HCT116 (cell line): ENCODE results near the gene LCOR. TPM values are rescaled to one million over a fixed set of nuclear protein-coding genes. Genes with fewer than 3 reads are reported as not detected.

Experiments
- ATAC-seq: fragments of 200-7000 bp; cut with Tn5 transposase; 2 replicates; pipeline ENCODE4 v1.9.1; 2020; ENCODE audit warnings: mild to moderate bottlenecking, moderate library complexity
- BruUV-seq: library from RNA; stranded (reverse); fragments of 400-500 nt; replicated peaks from 2 replicates; lab custom pipeline; 2021; lab: Mats Ljungman, UMichigan
- CTCF ChIA-PET: fragments of 300-600 bp; sonication (Branson Sonifier 250); formaldehyde crosslinking; loops from one replicate; lab custom pipeline; 2021; ENCODE audit warnings: antibody characterized with exemption; lab: Charles Lee
- POLR2A ChIA-PET: fragments of 300-600, 350-600 bp; sonication (Branson Sonifier 250); formaldehyde crosslinking; loops from one replicate; lab custom pipeline; 2021; ENCODE audit warnings: antibody characterized with exemption; lab: Charles Lee
- RAD21 ChIA-PET, 2 experiments: fragments of 300-600 bp; sonication (Branson Sonifier 250); formaldehyde crosslinking; loops; one replicate each; lab custom pipeline; 2023; ENCODE audit warnings: low total read pairs in 2 of 2; ENCODE audit not compliant: uncharacterized antibody in 2 of 2, unreplicated experiment in 2 of 2, low non-redundant PET in 1 of 2; lab: Charles Lee
- DNase-seq: peaks from one replicate; pipeline ENCODE4 v3.0.0-alpha.2; 2010; ENCODE audit warnings: low read depth, low spot score
- H2AFZ ChIP-seq: fragments of 200-600 bp; shearing (Covaris generic), sonication (generic); 2 replicates; pipeline ENCODE4 v1.6.1; 2017; ENCODE audit warnings: low read depth, mixed run types, mixed read lengths, antibody characterized with exemption, low read length; ENCODE audit not compliant: poor library complexity, severe bottlenecking
- H3K27ac ChIP-seq: 2 replicates; pipeline ENCODE4 v1.5.1; 2012; ENCODE audit warnings: low read depth, low read length
- H3K27me3 ChIP-seq: fragments of 200-600 bp; sonication (generic); 2 replicates; pipeline ENCODE4 v1.6.1; 2016; ENCODE audit warnings: mixed run types, low read length, mixed read lengths; ENCODE audit not compliant: insufficient read depth
- H3K36me3 ChIP-seq, 2 experiments: fragments of 200-500 bp in 1 of 2; fragments of 200-600 bp in 1 of 2; sonication (Bioruptor generic) in 1 of 2; sonication (generic) in 1 of 2; 2 replicates each; pipeline versions ENCODE4 v1.5.1 to v1.6.1; 2014 to 2016; ENCODE audit warnings: low read length in 2 of 2, inconsistent platforms in 1 of 2, mixed read lengths in 1 of 2, mixed run types in 1 of 2; ENCODE audit not compliant: insufficient read depth in 2 of 2, control insufficient read depth in 1 of 2
- H3K4me1 ChIP-seq, 2 experiments: fragments of 200-600 bp in 1 of 2; sonication (generic) in 1 of 2; 2 replicates each; pipeline versions ENCODE4 v1.5.1 to v1.6.1; 2012 to 2017; ENCODE audit warnings: low read length in 2 of 2, inconsistent platforms in 1 of 2, mild to moderate bottlenecking in 1 of 2, mixed read lengths in 1 of 2, mixed run types in 1 of 2, moderate library complexity in 1 of 2; ENCODE audit not compliant: insufficient read depth in 2 of 2, control insufficient read depth in 1 of 2
- H3K4me2 ChIP-seq: fragments of 200-600 bp; sonication (generic); 2 replicates; pipeline ENCODE4 v1.6.1; 2017; ENCODE audit warnings: mixed run types, low read length, mixed read lengths
- H3K4me3 ChIP-seq, 2 experiments: fragments of 200-600 bp in 1 of 2; sonication (generic) in 1 of 2; replicated peaks in 1 of 2; 2 replicates each; pipeline ENCODE4 v1.5.1; 2011 to 2016; ENCODE audit warnings: low read length in 2 of 2, control low read depth in 1 of 2, low read depth in 1 of 2, mild to moderate bottlenecking in 1 of 2, mixed read lengths in 1 of 2, mixed run types in 1 of 2
- H3K79me2 ChIP-seq: fragments of 200-600 bp; sonication (generic); 2 replicates; pipeline ENCODE4 v1.6.1; 2017; ENCODE audit warnings: mild to moderate bottlenecking, mixed run types, low read length, moderate library complexity, mixed read lengths; ENCODE audit not compliant: insufficient read depth
- H3K9ac ChIP-seq: fragments of 200-600 bp; sonication (generic); 2 replicates; pipeline ENCODE4 v1.6.1; 2016; ENCODE audit warnings: low read length, mixed read lengths
- H3K9me2 ChIP-seq: fragments of 200-600 bp; sonication (generic), shearing (Covaris generic); 2 replicates; pipeline ENCODE4 v1.6.1; 2017; ENCODE audit warnings: mixed run types, mild to moderate bottlenecking, moderate library complexity; ENCODE audit not compliant: insufficient read depth
- H3K9me3 ChIP-seq, 2 experiments: fragments of 200-500 bp in 1 of 2; fragments of 200-600 bp in 1 of 2; sonication (Bioruptor generic) in 1 of 2; sonication (generic) in 1 of 2; 2 replicates each; pipeline ENCODE4 v1.6.1; 2014 to 2017; ENCODE audit warnings: low read length in 2 of 2, mixed read lengths in 2 of 2, inconsistent platforms in 1 of 2, low read depth in 1 of 2, mild to moderate bottlenecking in 1 of 2, mixed run types in 1 of 2, moderate library complexity in 1 of 2; ENCODE audit not compliant: control insufficient read depth in 1 of 2, insufficient read depth in 1 of 2
- H4K20me1 ChIP-seq: fragments of 200-600 bp; sonication (generic), shearing (Covaris generic); 2 replicates; pipeline ENCODE4 v1.6.1; 2017; ENCODE audit warnings: mixed run types, mild to moderate bottlenecking, moderate library complexity; ENCODE audit not compliant: insufficient read depth
- EGR1 ChIP-seq: IDR thresholded peaks from 2 replicates; pipeline ENCODE4 v1.6.1; 2012; ENCODE audit warnings: low read depth
- JUND ChIP-seq: IDR thresholded peaks from 2 replicates; pipeline ENCODE4 v1.6.1; 2012
- SRF ChIP-seq: IDR thresholded peaks from 2 replicates; pipeline ENCODE4 v1.6.1; 2012; ENCODE audit warnings: low read depth
- TCF7L2 ChIP-seq: IDR thresholded peaks from 2 replicates; pipeline ENCODE4 v1.7.0; 2011; ENCODE audit warnings: borderline replicate concordance, inconsistent platforms; ENCODE audit not compliant: insufficient read depth, insufficient read length; ENCODE audit errors: extremely low read depth
- intact Hi-C: fragments of 100-400 bp; cut with micrococcal nuclease; formaldehyde crosslinking; loops from 2 replicates; pipeline ENCODE4 v1.10.0; 2022
- total RNA-seq: library from RNA; stranded (reverse); gene quantifications from one replicate; pipeline ENCODE4 v1.2.1, GENCODE V29; 2021; ENCODE audit not compliant: unreplicated experiment
- TF ChIP-seq, protein P1 (sequence below): IDR thresholded peaks from 2 replicates; pipeline ENCODE4 v1.6.1; 2012; ENCODE audit warnings: low read depth
- TF ChIP-seq, protein P2 (sequence below), 3 experiments: fragments of 200-600 bp in 1 of 3; sonication (generic) in 1 of 3; IDR thresholded peaks in 2 of 3; conservative IDR thresholded peaks in 1 of 3; 2 replicates each; pipeline ENCODE4 v1.5.1; 2012 to 2017; ENCODE audit warnings: low read depth in 2 of 3, low read length in 2 of 3, antibody characterized with exemption in 1 of 3, borderline replicate concordance in 1 of 3, control low read depth in 1 of 3, mild to moderate bottlenecking in 1 of 3, mixed read lengths in 1 of 3, mixed run types in 1 of 3, moderate library complexity in 1 of 3; ENCODE audit not compliant: insufficient read depth in 1 of 3
- TF ChIP-seq, protein P3 (sequence below): IDR thresholded peaks from 2 replicates; pipeline ENCODE4 v1.6.1; 2012
- TF ChIP-seq, protein P4 (sequence below): IDR thresholded peaks from 2 replicates; pipeline ENCODE4 v1.6.1; 2012
- TF ChIP-seq, protein P5 (sequence below): IDR thresholded peaks from 2 replicates; pipeline ENCODE4 v1.6.1; 2011; ENCODE audit warnings: mild to moderate bottlenecking, low read length, moderate library complexity; ENCODE audit not compliant: insufficient replicate concordance; ENCODE audit errors: extremely low read depth

LCOR gene
- total RNA-seq, 1 experiment from 2014 or later = 59.9 TPM

DNA sequence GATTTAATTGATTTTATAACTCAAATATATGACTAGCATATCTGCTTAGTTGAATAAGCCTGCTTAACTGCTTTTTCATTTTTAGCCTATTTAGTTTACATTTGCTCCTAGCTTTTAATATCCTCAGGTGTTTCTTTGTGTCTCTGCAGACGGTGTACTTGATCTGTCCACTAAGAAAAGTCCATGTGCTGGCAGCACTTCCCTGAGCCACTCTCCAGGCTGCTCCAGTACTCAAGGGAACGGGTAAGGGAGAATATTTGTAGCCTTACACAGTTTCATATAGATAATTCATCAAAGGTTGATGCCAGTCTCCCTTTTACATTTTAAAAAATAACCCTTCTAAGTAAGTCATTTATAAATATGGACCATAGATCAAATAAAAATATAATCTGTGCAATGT, 119.9 kb downstream of the LCOR start:
- Histone ChIP-seq H3K27ac (no peak overlapping the region), H2AFZ (no peak overlapping the region), H4K20me1 (no peaks in the 10 kb centered on the region; the same call in 1 of the 2 replicates), H3K9ac (no peak overlapping the region), H3K4me3 (no peak overlapping the region), H3K4me1 (no peaks in the 10 kb centered on the region), H3K79me2 (no peaks in the 10 kb centered on the region), H3K36me3 (peaks cover 0 to 10% of the 10 kb centered on the region in 2 experiments; a peak in 3 of 4 replicates)
- ATAC-seq (no peak), DNase-seq (no peak)
- ChIA-PET CTCF (interaction anchor here (1.6 kb wide), 1 partner anchor 73 kb away, joined by 4 read pairs; no protein-coding TSS in a partner anchor), RAD21 (no interaction called here)
- no TSS peak for BruUV-seq
- TF ChIP-seq, protein P1, sequence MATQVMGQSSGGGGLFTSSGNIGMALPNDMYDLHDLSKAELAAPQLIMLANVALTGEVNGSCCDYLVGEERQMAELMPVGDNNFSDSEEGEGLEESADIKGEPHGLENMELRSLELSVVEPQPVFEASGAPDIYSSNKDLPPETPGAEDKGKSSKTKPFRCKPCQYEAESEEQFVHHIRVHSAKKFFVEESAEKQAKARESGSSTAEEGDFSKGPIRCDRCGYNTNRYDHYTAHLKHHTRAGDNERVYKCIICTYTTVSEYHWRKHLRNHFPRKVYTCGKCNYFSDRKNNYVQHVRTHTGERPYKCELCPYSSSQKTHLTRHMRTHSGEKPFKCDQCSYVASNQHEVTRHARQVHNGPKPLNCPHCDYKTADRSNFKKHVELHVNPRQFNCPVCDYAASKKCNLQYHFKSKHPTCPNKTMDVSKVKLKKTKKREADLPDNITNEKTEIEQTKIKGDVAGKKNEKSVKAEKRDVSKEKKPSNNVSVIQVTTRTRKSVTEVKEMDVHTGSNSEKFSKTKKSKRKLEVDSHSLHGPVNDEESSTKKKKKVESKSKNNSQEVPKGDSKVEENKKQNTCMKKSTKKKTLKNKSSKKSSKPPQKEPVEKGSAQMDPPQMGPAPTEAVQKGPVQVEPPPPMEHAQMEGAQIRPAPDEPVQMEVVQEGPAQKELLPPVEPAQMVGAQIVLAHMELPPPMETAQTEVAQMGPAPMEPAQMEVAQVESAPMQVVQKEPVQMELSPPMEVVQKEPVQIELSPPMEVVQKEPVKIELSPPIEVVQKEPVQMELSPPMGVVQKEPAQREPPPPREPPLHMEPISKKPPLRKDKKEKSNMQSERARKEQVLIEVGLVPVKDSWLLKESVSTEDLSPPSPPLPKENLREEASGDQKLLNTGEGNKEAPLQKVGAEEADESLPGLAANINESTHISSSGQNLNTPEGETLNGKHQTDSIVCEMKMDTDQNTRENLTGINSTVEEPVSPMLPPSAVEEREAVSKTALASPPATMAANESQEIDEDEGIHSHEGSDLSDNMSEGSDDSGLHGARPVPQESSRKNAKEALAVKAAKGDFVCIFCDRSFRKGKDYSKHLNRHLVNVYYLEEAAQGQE = no peak
- TF ChIP-seq, protein P2, sequence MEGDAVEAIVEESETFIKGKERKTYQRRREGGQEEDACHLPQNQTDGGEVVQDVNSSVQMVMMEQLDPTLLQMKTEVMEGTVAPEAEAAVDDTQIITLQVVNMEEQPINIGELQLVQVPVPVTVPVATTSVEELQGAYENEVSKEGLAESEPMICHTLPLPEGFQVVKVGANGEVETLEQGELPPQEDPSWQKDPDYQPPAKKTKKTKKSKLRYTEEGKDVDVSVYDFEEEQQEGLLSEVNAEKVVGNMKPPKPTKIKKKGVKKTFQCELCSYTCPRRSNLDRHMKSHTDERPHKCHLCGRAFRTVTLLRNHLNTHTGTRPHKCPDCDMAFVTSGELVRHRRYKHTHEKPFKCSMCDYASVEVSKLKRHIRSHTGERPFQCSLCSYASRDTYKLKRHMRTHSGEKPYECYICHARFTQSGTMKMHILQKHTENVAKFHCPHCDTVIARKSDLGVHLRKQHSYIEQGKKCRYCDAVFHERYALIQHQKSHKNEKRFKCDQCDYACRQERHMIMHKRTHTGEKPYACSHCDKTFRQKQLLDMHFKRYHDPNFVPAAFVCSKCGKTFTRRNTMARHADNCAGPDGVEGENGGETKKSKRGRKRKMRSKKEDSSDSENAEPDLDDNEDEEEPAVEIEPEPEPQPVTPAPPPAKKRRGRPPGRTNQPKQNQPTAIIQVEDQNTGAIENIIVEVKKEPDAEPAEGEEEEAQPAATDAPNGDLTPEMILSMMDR (IDR thresholded peaks at IDR 0.05 in 2 of 3, conservative IDR thresholded peaks at IDR 0.05 in 1 of 3; ENCODE audit: borderline replicate concordance in 1 of 3, insufficient read depth in 1 of 3, low read depth in 2 of 3, low read length in 2 of 3) = no peak
- TF ChIP-seq, protein P3, sequence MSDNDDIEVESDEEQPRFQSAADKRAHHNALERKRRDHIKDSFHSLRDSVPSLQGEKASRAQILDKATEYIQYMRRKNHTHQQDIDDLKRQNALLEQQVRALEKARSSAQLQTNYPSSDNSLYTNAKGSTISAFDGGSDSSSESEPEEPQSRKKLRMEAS = no peak
- TF ChIP-seq, protein P4, sequence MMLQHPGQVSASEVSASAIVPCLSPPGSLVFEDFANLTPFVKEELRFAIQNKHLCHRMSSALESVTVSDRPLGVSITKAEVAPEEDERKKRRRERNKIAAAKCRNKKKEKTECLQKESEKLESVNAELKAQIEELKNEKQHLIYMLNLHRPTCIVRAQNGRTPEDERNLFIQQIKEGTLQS = no peak
- TF ChIP-seq TCF7L2 = no peak
- TF ChIP-seq JUND = no peak
- TF ChIP-seq, protein P5, sequence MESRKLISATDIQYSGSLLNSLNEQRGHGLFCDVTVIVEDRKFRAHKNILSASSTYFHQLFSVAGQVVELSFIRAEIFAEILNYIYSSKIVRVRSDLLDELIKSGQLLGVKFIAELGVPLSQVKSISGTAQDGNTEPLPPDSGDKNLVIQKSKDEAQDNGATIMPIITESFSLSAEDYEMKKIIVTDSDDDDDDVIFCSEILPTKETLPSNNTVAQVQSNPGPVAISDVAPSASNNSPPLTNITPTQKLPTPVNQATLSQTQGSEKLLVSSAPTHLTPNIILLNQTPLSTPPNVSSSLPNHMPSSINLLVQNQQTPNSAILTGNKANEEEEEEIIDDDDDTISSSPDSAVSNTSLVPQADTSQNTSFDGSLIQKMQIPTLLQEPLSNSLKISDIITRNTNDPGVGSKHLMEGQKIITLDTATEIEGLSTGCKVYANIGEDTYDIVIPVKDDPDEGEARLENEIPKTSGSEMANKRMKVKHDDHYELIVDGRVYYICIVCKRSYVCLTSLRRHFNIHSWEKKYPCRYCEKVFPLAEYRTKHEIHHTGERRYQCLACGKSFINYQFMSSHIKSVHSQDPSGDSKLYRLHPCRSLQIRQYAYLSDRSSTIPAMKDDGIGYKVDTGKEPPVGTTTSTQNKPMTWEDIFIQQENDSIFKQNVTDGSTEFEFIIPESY = no peak
- TF ChIP-seq SRF = no peak
- TF ChIP-seq EGR1 = no peak
- TF ChIP-seq, all 23 proteins: peak for 0
- Histone ChIP-seq H3K4me2 (no peak overlapping the region), H3K9me3 (no peaks in the 10 kb centered on the region), H3K27me3 (no peaks in the 10 kb centered on the region), H3K9me2 (no peaks in the 10 kb centered on the region)
- POLR2A ChIA-PET = no interaction called here
- intact Hi-C loops = no loop called here
